CD4-positive, alpha-beta memory T cell (primary cell): ENCODE results near the gene CCNDBP1. TPM values are rescaled to one million over a fixed set of nuclear protein-coding genes. Genes with fewer than 3 reads are reported as not detected.

Experiments
- CTCF ChIA-PET: fragments of 350-600 bp; sonication (Branson Sonifier 250); formaldehyde crosslinking; loops from one replicate; lab custom pipeline; 2021; ENCODE audit warnings: inconsistent platforms; ENCODE audit not compliant: partially characterized antibody; lab: Charles Lee
- POLR2A ChIA-PET: fragments of 350-600 bp; sonication (Branson Sonifier 250); formaldehyde crosslinking; loops from one replicate; lab custom pipeline; 2021; ENCODE audit not compliant: partially characterized antibody; lab: Charles Lee
- DNase-seq, 5 donors: peaks; one replicate each; pipeline versions ENCODE4 v3.0.0 to v3.0.0-alpha.2; 2020 to 2022; ENCODE audit warnings: mixed read lengths in 1 of 5
- H3K27ac ChIP-seq: one replicate; pipeline ENCODE4 v1.7.0; 2013; ENCODE audit warnings: low read depth, low read length
- H3K27me3 ChIP-seq: 2 replicates; pipeline ENCODE4 v1.7.0; 2013; ENCODE audit warnings: mild to moderate bottlenecking, low read length, moderate library complexity; ENCODE audit not compliant: insufficient read depth
- H3K36me3 ChIP-seq: 2 replicates; pipeline ENCODE4 v1.7.0; 2013; ENCODE audit warnings: mild to moderate bottlenecking, low read length, moderate library complexity; ENCODE audit not compliant: insufficient read depth
- H3K4me1 ChIP-seq: 2 replicates; pipeline ENCODE4 v1.7.0; 2013; ENCODE audit warnings: mild to moderate bottlenecking, low read length, moderate library complexity; ENCODE audit not compliant: insufficient read depth
- H3K4me3 ChIP-seq, 2 donors: one replicate each; pipeline ENCODE4 v1.7.0; 2013; ENCODE audit warnings: low read length in 2 of 2, mild to moderate bottlenecking in 1 of 2
- H3K9me3 ChIP-seq, 2 donors: one replicate each; pipeline ENCODE4 v1.7.0; 2013; ENCODE audit warnings: low read length in 2 of 2, control low read depth in 1 of 2; ENCODE audit not compliant: control insufficient read depth in 1 of 2
- H3K27ac Mint-ChIP-seq, 7 donors: one replicate each; pipeline ENCODE4 v1.8.0; 2020 to 2021; ENCODE audit warnings: mixed read lengths in 7 of 7, mild to moderate bottlenecking in 6 of 7, inconsistent platforms in 3 of 7, moderate library complexity in 3 of 7
- H3K27me3 Mint-ChIP-seq, 2 donors: one replicate each; pipeline ENCODE4 v1.8.0; 2020 to 2021; ENCODE audit warnings: mixed read lengths in 2 of 2
- H3K36me3 Mint-ChIP-seq, 2 donors: one replicate each; pipeline ENCODE4 v1.8.0; 2020 to 2021; ENCODE audit warnings: mixed read lengths in 2 of 2, inconsistent platforms in 1 of 2, mild to moderate bottlenecking in 1 of 2
- H3K4me1 Mint-ChIP-seq, 4 donors: one replicate each; pipeline ENCODE4 v1.8.0; 2020 to 2021; ENCODE audit warnings: mixed read lengths in 4 of 4, mild to moderate bottlenecking in 1 of 4
- H3K4me3 Mint-ChIP-seq, 8 donors: one replicate each; pipeline ENCODE4 v1.8.0; 2020 to 2021; ENCODE audit warnings: mixed read lengths in 8 of 8, mild to moderate bottlenecking in 7 of 8, moderate library complexity in 6 of 8, inconsistent platforms in 3 of 8
- H3K9me3 Mint-ChIP-seq, 8 donors: one replicate each; pipeline ENCODE4 v1.8.0; 2020 to 2021; ENCODE audit warnings: mixed read lengths in 8 of 8, mild to moderate bottlenecking in 5 of 8, inconsistent platforms in 3 of 8, moderate library complexity in 1 of 8
- intact Hi-C: fragments of 100-400 bp; cut with micrococcal nuclease; formaldehyde crosslinking; loops from one replicate; pipeline ENCODE4 v1.15.1; 2023
- polyA plus RNA-seq, 2 donors: library from polyadenylated mRNA; unstranded; fragments of 300-500 nt; fragmentation: Illumina TruSeq; gene quantifications; one replicate each; pipeline ENCODE4 v1.2.3, GENCODE V29; 2021
- total RNA-seq, 2 experiments: library from RNA; stranded (reverse); gene quantifications; one replicate each; pipeline ENCODE4 v1.2.3, GENCODE V29; 2021

The CCNDBP1 gene
- total and polyA plus RNA-seq, 4 experiments from 2014 or later = 127 to 262 (median 156) TPM

DNA sequence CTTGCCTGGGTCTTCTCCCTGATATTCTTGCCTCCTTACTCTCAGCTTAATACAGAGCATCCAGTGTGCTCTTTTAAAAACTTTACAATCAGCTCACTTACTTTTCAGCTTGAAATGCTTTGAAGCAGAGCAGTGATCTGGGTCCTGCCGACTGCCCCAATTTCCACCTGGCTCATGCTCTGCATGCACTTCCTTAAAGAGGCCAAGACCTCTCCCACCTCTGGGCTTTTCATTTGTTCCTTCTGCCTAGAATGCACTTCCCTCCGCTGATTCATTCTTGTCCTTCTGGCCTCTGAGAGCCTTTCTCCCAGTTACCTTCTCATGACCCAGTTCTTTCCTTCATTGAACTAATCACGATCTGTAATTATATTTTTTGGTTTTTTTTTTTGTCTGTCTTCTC, 1.9 kb upstream of the CCNDBP1 start:
- no peak overlapping the region for H3K4me3 Mint-ChIP-seq
- H3K9me3 Mint-ChIP-seq = no peaks in the 10 kb centered on the region
- ChIA-PET POLR2A (interaction anchor here (1.2 to 1.8 kb wide), 2 partner anchors 8 to 27 kb away, joined by 3 to 5 read pairs; no protein-coding TSS in a partner anchor), CTCF (interaction anchor here (0.8 to 1.5 kb wide), 2 partner anchors 11 to 21 kb away, joined by 3 to 5 read pairs; no protein-coding TSS in a partner anchor)
- no peaks in the 10 kb centered on the region for H3K36me3 ChIP-seq
- H3K27me3 Mint-ChIP-seq = no peaks in the 10 kb centered on the region
- no peak for DNase-seq
- intact Hi-C loops = loop anchor here (10.0 kb wide), 1 partner anchor 448 kb away; the partner anchor contains the start of gene CDAN1
- peaks cover 4 to 34% of the 10 kb centered on the region in 2 donors for H3K36me3 Mint-ChIP-seq
- H3K4me1 ChIP-seq = peaks cover 29% of the 10 kb centered on the region
- peaks cover 14 to 44% (median 22%) of the 10 kb centered on the region in 4 donors for H3K4me1 Mint-ChIP-seq
- H3K27ac ChIP-seq = no peak overlapping the region
- H3K27ac Mint-ChIP-seq = peak overlapping the region; percentile 48 to 98 (median 58)
- no peaks in the 10 kb centered on the region for H3K9me3 ChIP-seq
- no peak overlapping the region for H3K4me3 ChIP-seq
- H3K27me3 ChIP-seq = no peaks in the 10 kb centered on the region

DNA sequence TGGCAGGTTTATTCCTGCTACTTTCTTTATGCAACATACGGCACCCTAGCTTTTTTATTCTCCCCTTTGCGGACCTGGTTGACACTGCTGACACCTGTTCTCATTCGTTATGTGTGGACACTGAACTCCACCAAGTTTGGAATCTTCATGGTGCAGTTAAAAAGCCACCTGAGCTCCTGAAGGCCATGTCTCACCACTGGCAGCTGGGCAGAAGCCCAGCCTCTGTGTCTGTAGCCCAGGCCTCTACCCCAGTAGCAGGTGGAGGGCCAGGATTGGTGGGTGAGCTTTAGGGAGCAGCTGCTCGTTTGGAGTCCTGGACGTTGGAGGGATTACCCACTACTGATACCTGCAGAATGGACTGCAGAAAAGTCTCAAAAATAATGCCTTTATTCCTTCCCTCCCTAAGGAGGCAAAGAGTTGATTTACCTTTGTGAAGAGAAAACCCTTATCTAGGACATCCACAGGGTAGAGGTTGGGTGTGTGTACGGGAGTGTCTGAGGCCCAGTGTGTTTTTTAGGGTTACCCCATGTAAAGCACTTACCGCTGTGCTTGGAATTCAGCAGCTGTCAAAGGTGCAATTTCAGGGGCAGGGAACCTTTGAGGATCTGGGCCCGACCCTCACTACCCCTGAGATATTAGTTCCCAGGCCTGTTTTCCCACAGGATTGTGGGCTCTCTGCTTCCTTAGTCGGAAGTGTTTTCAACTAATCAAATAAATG, 637 bp upstream of the CCNDBP1 start:
- DNase-seq = peak in 1 of 5 donors; percentile 46
- H3K9me3 ChIP-seq = no peaks in the 10 kb centered on the region
- intact Hi-C loops = loop anchor here (1.0 to 10.0 kb wide), 5 partner anchors 52 to 480 kb away; partner anchors contain the start of genes CDAN1, LCMT2, TMEM62 and UBR1
- peak overlapping the region; percentile 73 for H3K27ac ChIP-seq
- ChIA-PET CTCF (interaction anchor here (1.5 to 2.0 kb wide), 2 partner anchors 20 to 78 kb away, joined by 5 to 7 read pairs; partner anchors contain the start of gene UBR1), POLR2A (interaction anchor here (1.0 to 1.8 kb wide), 6 partner anchors 10 to 78 kb away, joined by 3 to 7 read pairs (median 4); partner anchors contain the start of genes TMEM62 and UBR1)
- peak overlapping the region; percentile 92 to 98 (median 96) for H3K27ac Mint-ChIP-seq
- H3K4me3 Mint-ChIP-seq = peak overlapping the region; percentile 94 to 99 (median 96)
- H3K27me3 Mint-ChIP-seq = no peaks in the 10 kb centered on the region
- H3K36me3 Mint-ChIP-seq = peaks cover 7 to 31% of the 10 kb centered on the region in 2 donors
- peaks cover 33% of the 10 kb centered on the region for H3K4me1 ChIP-seq
- H3K9me3 Mint-ChIP-seq = no peaks in the 10 kb centered on the region
- peaks cover 5% of the 10 kb centered on the region for H3K36me3 ChIP-seq
- peaks cover 20 to 52% (median 31%) of the 10 kb centered on the region in 4 donors for H3K4me1 Mint-ChIP-seq
- peak overlapping the region in 1 of 2 donors; percentile 92 for H3K4me3 ChIP-seq
- no peaks in the 10 kb centered on the region for H3K27me3 ChIP-seq

DNA sequence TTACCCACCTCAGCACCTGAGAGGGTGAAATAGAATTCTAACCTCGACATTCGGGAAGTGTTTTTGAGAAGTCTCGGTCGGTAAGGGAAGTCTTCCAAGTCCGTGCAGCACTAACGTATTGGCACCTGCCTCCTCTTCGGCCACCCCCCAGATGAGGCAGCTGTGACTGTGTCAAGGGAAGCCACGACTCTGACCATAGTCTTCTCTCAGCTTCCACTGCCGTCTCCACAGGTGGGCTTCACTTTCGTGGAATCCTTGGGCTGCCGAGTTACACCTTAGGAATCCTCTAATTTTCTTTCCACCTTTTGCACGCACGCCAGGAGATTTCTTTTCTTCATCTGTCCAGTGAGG, 775 bp downstream of the CCNDBP1 start:
- Mint-ChIP-seq H3K36me3 (peaks cover 21 to 44% of the 10 kb centered on the region in 2 donors), H3K4me3 (peak overlapping the region; percentile 94 to 99 (median 96)), H3K27me3 (no peaks in the 10 kb centered on the region), H3K9me3 (no peaks in the 10 kb centered on the region), H3K27ac (peak overlapping the region; percentile 92 to 98 (median 96)), H3K4me1 (peaks cover 22 to 56% (median 36%) of the 10 kb centered on the region in 4 donors)
- ChIA-PET POLR2A (interaction anchor here (0.8 to 1.8 kb wide), 11 partner anchors 8 to 325 kb away, joined by 3 to 10 read pairs (median 5); partner anchors contain the start of genes TMEM62 and UBR1), CTCF (interaction anchor here (0.7 to 2.0 kb wide), 4 partner anchors 17 to 99 kb away, joined by 3 to 8 read pairs (median 5); partner anchors contain the start of gene UBR1)
- Histone ChIP-seq H3K9me3 (no peaks in the 10 kb centered on the region), H3K4me3 (peak overlapping the region; percentile 85 to 92), H3K27ac (peak overlapping the region; percentile 73), H3K36me3 (peaks cover 18% of the 10 kb centered on the region), H3K4me1 (peaks cover 33% of the 10 kb centered on the region), H3K27me3 (no peaks in the 10 kb centered on the region)
- DNase-seq = no peak
- intact Hi-C loops = loop anchor here (5.0 to 10.0 kb wide), 2 partner anchors 54 to 451 kb away; partner anchors contain the start of genes CDAN1 and TMEM62

DNA sequence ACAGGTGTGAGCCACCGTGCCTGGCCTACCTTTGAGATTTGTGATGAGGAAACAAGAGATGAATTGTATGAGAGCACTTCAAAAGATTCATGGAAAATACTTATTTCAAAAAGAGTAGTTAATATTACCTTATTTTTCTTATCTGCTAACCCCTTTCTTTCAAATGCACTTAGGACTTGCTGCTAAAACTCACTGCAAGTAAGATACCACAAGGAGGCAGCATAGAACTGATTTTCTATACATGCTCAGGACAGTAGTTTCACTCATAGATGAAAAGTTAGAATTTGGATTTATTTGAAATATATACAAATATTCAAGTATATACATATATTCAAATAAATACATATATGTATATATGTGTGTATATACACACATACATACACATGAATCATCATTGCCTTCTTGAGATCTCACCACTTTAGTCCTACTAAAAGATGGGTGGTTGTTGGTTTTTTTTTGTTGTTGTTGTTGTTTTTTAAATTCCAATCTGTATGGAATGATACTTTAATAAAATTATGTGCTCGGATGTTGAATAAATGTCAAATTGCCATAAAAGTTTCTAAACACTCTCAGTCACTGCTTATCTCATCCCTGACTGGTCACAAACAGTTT, 2.4 kb downstream of the CCNDBP1 start:
- H3K27ac Mint-ChIP-seq = peak overlapping the region in 6 of 7 donors; percentile 46 to 92 (median 58)
- intact Hi-C loops = loop anchor here (1.0 to 10.0 kb wide), 4 partner anchors 17 to 453 kb away; partner anchors contain the start of genes CDAN1 and TMEM62

DNA sequence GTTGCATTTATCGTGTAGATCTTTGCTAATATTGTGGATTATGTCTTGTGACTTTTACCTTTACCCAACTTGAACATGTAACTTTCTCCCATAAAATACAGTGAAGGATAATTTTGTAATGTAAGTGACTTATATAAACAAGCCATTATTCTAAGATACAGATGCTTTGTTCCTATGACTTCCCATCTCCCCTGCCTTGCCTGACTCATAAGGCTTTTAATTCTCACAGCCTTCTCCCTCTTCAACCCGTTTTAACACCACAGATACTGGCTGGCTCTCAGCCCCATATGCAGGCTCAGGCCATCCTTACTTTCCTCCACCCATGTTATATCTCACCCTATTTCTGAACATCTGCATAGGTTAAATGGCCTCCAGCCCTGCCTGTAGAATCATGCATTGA, 4.1 kb downstream of the CCNDBP1 start:
- no peak overlapping the region for H3K4me3 ChIP-seq
- H3K36me3 ChIP-seq = peaks cover 45% of the 10 kb centered on the region
- peak overlapping the region in 3 of 7 donors; percentile 29 to 53 (median 30) for H3K27ac Mint-ChIP-seq
- intact Hi-C loops = loop anchor here (5.0 to 10.0 kb wide), 2 partner anchors 57 to 454 kb away; partner anchors contain the start of genes CDAN1 and TMEM62
- no peaks in the 10 kb centered on the region for H3K9me3 ChIP-seq
- H3K4me1 ChIP-seq = peaks cover 33% of the 10 kb centered on the region
- H3K27me3 ChIP-seq = no peaks in the 10 kb centered on the region
- no peak overlapping the region for H3K27ac ChIP-seq
- CTCF ChIA-PET = no interaction called here
- no peaks in the 10 kb centered on the region for H3K27me3 Mint-ChIP-seq
- no peak for DNase-seq
- peaks cover 24 to 54% (median 38%) of the 10 kb centered on the region in 4 donors for H3K4me1 Mint-ChIP-seq
- H3K4me3 Mint-ChIP-seq = no peak overlapping the region
- H3K9me3 Mint-ChIP-seq = no peaks in the 10 kb centered on the region
- POLR2A ChIA-PET = no interaction called here
- peaks cover 29 to 57% of the 10 kb centered on the region in 2 donors for H3K36me3 Mint-ChIP-seq

More for the DNA sequence above, 2.4 kb downstream of the CCNDBP1 start:
- DNase-seq = peak in 4 of 5 donors; percentile 36 to 57 (median 47)
- H3K4me3 ChIP-seq = no peak overlapping the region
- Mint-ChIP-seq H3K4me1 (peaks cover 24 to 59% (median 38%) of the 10 kb centered on the region in 4 donors), H3K36me3 (peaks cover 25 to 55% of the 10 kb centered on the region in 2 donors), H3K9me3 (no peaks in the 10 kb centered on the region), H3K27me3 (no peaks in the 10 kb centered on the region), H3K4me3 (peak overlapping the region; percentile 55 to 96 (median 87))
- no peak overlapping the region for H3K27ac ChIP-seq
- peaks cover 34% of the 10 kb centered on the region for H3K36me3 ChIP-seq
- peaks cover 33% of the 10 kb centered on the region for H3K4me1 ChIP-seq
- ChIA-PET CTCF (interaction anchor here (0.6 to 1.1 kb wide), 2 partner anchors 98 kb away, joined by 3 read pairs; no protein-coding TSS in a partner anchor), POLR2A (interaction anchor here (1.0 kb wide), 1 partner anchor 19 kb away, joined by 4 read pairs; no protein-coding TSS in a partner anchor)
- no peaks in the 10 kb centered on the region for H3K27me3 ChIP-seq
- H3K9me3 ChIP-seq = no peaks in the 10 kb centered on the region

DNA sequence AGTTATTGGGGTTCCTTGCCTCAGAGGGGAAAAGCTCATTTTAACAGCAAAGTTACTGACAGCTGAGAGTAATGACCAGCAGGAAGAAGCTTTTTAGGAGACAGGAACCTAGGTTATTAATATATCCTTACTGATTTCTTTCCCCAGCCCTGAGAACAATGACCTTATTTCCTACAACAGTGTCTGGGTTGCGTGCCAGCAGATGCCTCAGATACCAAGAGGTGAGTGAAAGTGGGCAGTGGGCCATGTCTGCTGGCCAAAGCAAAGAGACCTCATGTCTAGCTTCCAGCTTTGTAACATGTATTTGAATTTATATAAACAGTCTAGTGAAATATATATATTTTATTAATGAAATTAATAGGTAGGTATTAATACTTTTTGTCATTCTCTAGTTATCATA, 5.0 kb downstream of the CCNDBP1 start:
- no peaks in the 10 kb centered on the region for H3K27me3 ChIP-seq
- ChIA-PET CTCF (interaction anchor here (1.5 kb wide), 1 partner anchor 14 kb away, joined by 11 read pairs; no protein-coding TSS in a partner anchor), POLR2A (interaction anchor here (1.1 kb wide), 1 partner anchor 13 kb away, joined by 3 read pairs; no protein-coding TSS in a partner anchor)
- no peak for DNase-seq
- no peaks in the 10 kb centered on the region for H3K9me3 Mint-ChIP-seq
- H3K27me3 Mint-ChIP-seq = no peaks in the 10 kb centered on the region
- H3K36me3 Mint-ChIP-seq = peaks cover 37 to 61% of the 10 kb centered on the region in 2 donors
- H3K9me3 ChIP-seq = no peaks in the 10 kb centered on the region
- peaks cover 28% of the 10 kb centered on the region for H3K4me1 ChIP-seq
- H3K36me3 ChIP-seq = peaks cover 53% of the 10 kb centered on the region
- no peak overlapping the region for H3K27ac ChIP-seq
- intact Hi-C loops = no loop called here
- no peak overlapping the region for H3K4me3 ChIP-seq
- H3K4me3 Mint-ChIP-seq = no peak overlapping the region
- H3K27ac Mint-ChIP-seq = no peak overlapping the region
- peaks cover 20 to 46% (median 35%) of the 10 kb centered on the region in 4 donors for H3K4me1 Mint-ChIP-seq
